Prostate gland (tissue), 2 donors: ENCODE results near the gene KLHL29. TPM values are rescaled to one million over a fixed set of nuclear protein-coding genes. Genes with fewer than 3 reads are reported as not detected.

Experiments used
- DNase-seq: peaks from one replicate; pipeline ENCODE4 v3.0.0-alpha.2; 2019; ENCODE audit warnings: low spot score
- H3K27ac ChIP-seq, 2 donors: fragments of 200-600 bp; sonication (generic); 2 replicates each; pipeline ENCODE4 v1.5.1; 2017 to 2019
- H3K27me3 ChIP-seq: fragments of 200-600 bp; sonication (generic); replicated peaks from 2 replicates; pipeline ENCODE4 v1.5.1; 2019; ENCODE audit not compliant: insufficient read depth
- H3K36me3 ChIP-seq, 2 donors: fragments of 200-600 bp; sonication (generic); 1 replicate in 1 of 2; 2 replicates in 1 of 2; pipeline versions ENCODE4 v1.5.1 to v1.8.1; 2017 to 2019
- H3K4me1 ChIP-seq: fragments of 200-600 bp; sonication (generic); replicated peaks from 2 replicates; pipeline ENCODE4 v1.5.1; 2019
- H3K4me3 ChIP-seq, 2 donors: fragments of 200-600 bp; sonication (generic); 2 replicates each; pipeline ENCODE4 v1.5.1; 2017 to 2019
- H3K9me3 ChIP-seq: fragments of 200-600 bp; sonication (generic); 2 replicates; pipeline ENCODE4 v1.5.1; 2017
- CTCF ChIP-seq, 4 experiments: fragments of 200-600 bp in 2 of 4; fragments of 450-650 bp in 2 of 4; sonication (generic) in 2 of 4; IDR thresholded peaks; 1 replicate in 3 of 4; 2 replicates in 1 of 4; pipeline ENCODE4 v1.5.1; 2016 to 2019; ENCODE audit warnings: antibody characterized with exemption in 4 of 4, mild to moderate bottlenecking in 2 of 4, moderate library complexity in 2 of 4
- POLR2A ChIP-seq: fragments of 450-650 bp; IDR thresholded peaks from one replicate; pipeline ENCODE4 v1.6.1; 2016; ENCODE audit warnings: antibody characterized with exemption, mild to moderate bottlenecking
- POLR2AphosphoS5 ChIP-seq: sonication (generic); formaldehyde crosslinking; IDR thresholded peaks from one replicate; pipeline ENCODE4 v1.6.1; 2017; ENCODE audit warnings: antibody characterized with exemption
- WGBS: methylation state at CpG from one replicate; pipeline ENCODE4 v1.1.5; 2018; 5-methylcytosine and 5-hydroxymethylcytosine counted together
- intact Hi-C: fragments of 100-400 bp; cut with DNase I; formaldehyde crosslinking; loops from one replicate; pipeline ENCODE4 v1.14.2; 2022
- total RNA-seq, 2 donors: library from RNA; depleted of rRNA; stranded (reverse); fragments of >200 nt; gene quantifications; one replicate each; pipeline ENCODE4 v1.1.0, GENCODE V29; 2016

Gene KLHL29
- total RNA-seq, 2 donors from 2014 or later, result 23.3 to 24.8 TPM

- no peaks in the 10 kb centered on the region for H3K9me3 ChIP-seq
- 94% methylated on average over 9 of the region's 9 CpGs for WGBS
Observed at GRCh38 chr2:23659328-23659727, 274.3 kb downstream of the KLHL29 start.

GRCh38 chr2:23659773-23660172 is 274.8 kb downstream of the KLHL29 start:
- Histone ChIP-seq H3K4me1 (peaks cover 6% of the 10 kb centered on the region), H3K9me3 (no peaks in the 10 kb centered on the region), H3K27ac (no peak overlapping the region), H3K4me3 (no peak overlapping the region), H3K36me3 (no peaks in the 10 kb centered on the region), H3K27me3 (no peaks in the 10 kb centered on the region)
- no peak for TF ChIP-seq POLR2AphosphoS5
- no peak for TF ChIP-seq CTCF (IDR thresholded peaks at IDR 0.05)
- TF ChIP-seq POLR2A, result no peak
- 97% methylated on average over 2 of the region's 2 CpGs for WGBS
- intact Hi-C loops, result no loop called here
- DNase-seq, result no peak

More at GRCh38 chr2:23659328-23659727, 274.3 kb downstream of the KLHL29 start:
- no peak overlapping the region for H3K4me3 ChIP-seq
- no peaks in the 10 kb centered on the region for H3K36me3 ChIP-seq
- intact Hi-C loops, result no loop called here
- no peak for TF ChIP-seq POLR2AphosphoS5
- TF ChIP-seq CTCF (IDR thresholded peaks at IDR 0.05), result no peak
- TF ChIP-seq POLR2A, result no peak
- peaks cover 6% of the 10 kb centered on the region for H3K4me1 ChIP-seq
- no peaks in the 10 kb centered on the region for H3K27me3 ChIP-seq
- DNase-seq, result no peak
- H3K27ac ChIP-seq, result no peak overlapping the region

GRCh38 chr2:23660237-23660636 is 275.3 kb downstream of the KLHL29 start:
- intact Hi-C loops, result no loop called here
- H3K4me1 ChIP-seq, result peaks cover 6% of the 10 kb centered on the region
- H3K9me3 ChIP-seq, result no peaks in the 10 kb centered on the region
- TF ChIP-seq POLR2A (no peak), CTCF (IDR thresholded peaks at IDR 0.05) (no peak), POLR2AphosphoS5 (no peak)
- no peak overlapping the region for H3K4me3 ChIP-seq
- WGBS, result 96% methylated on average over 2 of the region's 2 CpGs
- no peaks in the 10 kb centered on the region for H3K27me3 ChIP-seq
- no peak for DNase-seq
- no peaks in the 10 kb centered on the region for H3K36me3 ChIP-seq
- H3K27ac ChIP-seq, result no peak overlapping the region

- DNase-seq, result no peak
- 74% methylated on average over 11 of the region's 11 CpGs for WGBS
- Histone ChIP-seq H3K4me1 (peaks cover 6% of the 10 kb centered on the region), H3K27ac (no peak overlapping the region), H3K27me3 (no peaks in the 10 kb centered on the region), H3K9me3 (no peaks in the 10 kb centered on the region), H3K36me3 (no peaks in the 10 kb centered on the region), H3K4me3 (no peak overlapping the region)
- intact Hi-C loops, result no loop called here
- TF ChIP-seq POLR2AphosphoS5, result no peak
- no peak for TF ChIP-seq CTCF (IDR thresholded peaks at IDR 0.05)
- no peak for TF ChIP-seq POLR2A
Observed at GRCh38 chr2:23661276-23662050, 276.5 kb downstream of the KLHL29 start.

- Histone ChIP-seq H3K27me3 (no peaks in the 10 kb centered on the region), H3K27ac (no peak overlapping the region), H3K9me3 (no peaks in the 10 kb centered on the region), H3K4me1 (peaks cover 6% of the 10 kb centered on the region), H3K36me3 (no peaks in the 10 kb centered on the region), H3K4me3 (no peak overlapping the region)
- intact Hi-C loops, result no loop called here
- no peak for DNase-seq
- no peak for TF ChIP-seq POLR2A
- 91% methylated on average over 6 of the region's 6 CpGs for WGBS
Observed at GRCh38 chr2:23662466-23662865, 277.5 kb downstream of the KLHL29 start.
